NT2/D1 (cell line): ENCODE data around the gene ATP6V0A4.

Experiments used
- SUZ12 ChIP-seq: IDR thresholded peaks from 2 replicates; pipeline ENCODE4 v1.6.1; 2011; ENCODE audit not compliant: insufficient read length, insufficient read depth; ENCODE audit errors: extremely low read depth
- YY1 ChIP-seq: IDR thresholded peaks from 2 replicates; pipeline ENCODE4 v1.6.1; 2011; ENCODE audit not compliant: insufficient read length, insufficient read depth

- TF ChIP-seq YY1 (no peak), SUZ12 (no peak)
Measured at GRCh38 chr7:138739859-138740258, 58.1 kb downstream of the ATP6V0A4 start.
